NCI-H1105 (cell line): ENCODE results near the gene TIGD4.
A peak's percentile ranks its signal among the peaks of the same experiment; 100 is the strongest.
"Not testable (repeated sequence)": the region's sequence is repeated elsewhere in the genome, so short reads cannot be mapped to it uniquely, and the experiment has no call there.

Source experiments
- DNase-seq: peaks from one replicate; lab custom pipeline; 2025; lab: John Stamatoyannopoulos, UW

Gene TIGD4

GRCh38 chr4:152780267-152780778 lies 793 bp upstream of the TIGD4 start:
- DNase-seq, result no peak

- DNase-seq, result no peak
Observed at GRCh38 chr4:152778656-152779512, 646 bp downstream of the TIGD4 start.

GRCh38 chr4:152777488-152777887 lies 2.0 kb downstream of the TIGD4 start:
- DNase-seq, result no peak

GRCh38 chr4:152776352-152776751 lies 3.2 kb downstream of the TIGD4 start:
- DNase-seq, result no peak

GRCh38 chr4:152773953-152774352 lies 5.6 kb downstream of the TIGD4 start:
- DNase-seq, result no peak

- DNase-seq, result no peak
Observed at GRCh38 chr4:152773339-152773738, 6.2 kb downstream of the TIGD4 start.

- DNase-seq, result no peak
Observed at GRCh38 chr4:152771741-152772533, 7.6 kb downstream of the TIGD4 start.

- DNase-seq, result not testable (repeated sequence)
Observed at GRCh38 chr4:152765069-152765737, 14.3 kb downstream of the TIGD4 start.

- no peak for DNase-seq
Observed at GRCh38 chr4:152763796-152764195, 15.7 kb downstream of the TIGD4 start.

GRCh38 chr4:152748619-152749018 lies 30.9 kb downstream of the TIGD4 start:
- DNase-seq, result no peak

- DNase-seq, result no peak
Observed at GRCh38 chr4:152747444-152747843, 32.1 kb downstream of the TIGD4 start.

GRCh38 chr4:152738827-152739226 lies 40.7 kb downstream of the TIGD4 start:
- DNase-seq, result no peak

GRCh38 chr4:152735906-152736305 lies 43.6 kb downstream of the TIGD4 start:
- no peak for DNase-seq

GRCh38 chr4:152735396-152735859 lies 44.1 kb downstream of the TIGD4 start:
- peak; percentile 4 for DNase-seq

GRCh38 chr4:152734699-152735050 lies 44.9 kb downstream of the TIGD4 start:
- no peak for DNase-seq

- no peak for DNase-seq
Observed at GRCh38 chr4:152734015-152734698, 45.4 kb downstream of the TIGD4 start.

GRCh38 chr4:152731997-152732396 lies 47.5 kb downstream of the TIGD4 start:
- DNase-seq, result no peak

- DNase-seq, result no peak
Observed at GRCh38 chr4:152729466-152729865, 50.1 kb downstream of the TIGD4 start.

- no peak for DNase-seq
Observed at GRCh38 chr4:152728343-152728742, 51.2 kb downstream of the TIGD4 start.

- no peak for DNase-seq
Observed at GRCh38 chr4:152727784-152728183, 51.7 kb downstream of the TIGD4 start.

GRCh38 chr4:152724494-152724893 lies 55.0 kb downstream of the TIGD4 start:
- DNase-seq, result no peak

- DNase-seq, result no peak
Observed at GRCh38 chr4:152723236-152723635, 56.3 kb downstream of the TIGD4 start.
